ENCODE measurements around the gene MIEF2.
"Not testable (repeated sequence)": the region's sequence is repeated elsewhere in the genome, so short reads cannot be mapped to it uniquely, and the experiment has no call there.

Gene MIEF2

GRCh38 chr17:18257268-18257981 is 3.0 kb upstream of the MIEF2 start:
- peak; percentile 76 for DNase-seq

- DNase-seq: peak; percentile 83
Measured at GRCh38 chr17:18257982-18258355, 2.5 kb upstream of the MIEF2 start.

- peak; percentile 72 for DNase-seq
Measured at GRCh38 chr17:18258356-18259038, 2.0 kb upstream of the MIEF2 start, which contains the start of gene FLII. TSS of gene FLII (minus strand) at chr17:18258738. CDS start at chr17:18258690, 48 bp downstream.

- no peak for DNase-seq
Measured at GRCh38 chr17:18259621-18260331, 686 bp upstream of the MIEF2 start.

- DNase-seq: peak; percentile 40
Measured at GRCh38 chr17:18261146-18261515, 669 bp downstream of the MIEF2 start.

- no peak for DNase-seq
Measured at GRCh38 chr17:18261659-18262058, 1.2 kb downstream of the MIEF2 start.

GRCh38 chr17:18262111-18262510 is 1.6 kb downstream of the MIEF2 start:
- DNase-seq: no peak

- no peak for DNase-seq
Measured at GRCh38 chr17:18262641-18263040, 2.2 kb downstream of the MIEF2 start.

GRCh38 chr17:18263885-18264682 is 3.6 kb downstream of the MIEF2 start:
- DNase-seq: no peak

- no peak for DNase-seq
Measured at GRCh38 chr17:18267366-18267765, 6.9 kb downstream of the MIEF2 start.

GRCh38 chr17:18267927-18268711 is 7.7 kb downstream of the MIEF2 start:
- DNase-seq: no peak

- DNase-seq: no peak
Measured at GRCh38 chr17:18270046-18270931, 9.8 kb downstream of the MIEF2 start.

GRCh38 chr17:18277076-18277475 is 16.6 kb downstream of the MIEF2 start:
- no peak for DNase-seq

GRCh38 chr17:18278867-18279266 is 18.4 kb downstream of the MIEF2 start:
- DNase-seq: no peak

GRCh38 chr17:18280249-18280648 is 19.8 kb downstream of the MIEF2 start:
- no peak for DNase-seq

- DNase-seq: no peak
Measured at GRCh38 chr17:18280766-18281371, 20.4 kb downstream of the MIEF2 start.

- no peak for DNase-seq
Measured at GRCh38 chr17:18281788-18282187, 21.3 kb downstream of the MIEF2 start.

GRCh38 chr17:18285296-18285695 is 24.8 kb downstream of the MIEF2 start:
- DNase-seq: no peak

GRCh38 chr17:18291718-18292540 is 31.5 kb downstream of the MIEF2 start:
- DNase-seq: no peak

GRCh38 chr17:18298061-18298460 is 37.6 kb downstream of the MIEF2 start:
- not testable (repeated sequence) for DNase-seq
